Measurements from ENCODE around the gene PFKFB3.

The PFKFB3 gene

DNA sequence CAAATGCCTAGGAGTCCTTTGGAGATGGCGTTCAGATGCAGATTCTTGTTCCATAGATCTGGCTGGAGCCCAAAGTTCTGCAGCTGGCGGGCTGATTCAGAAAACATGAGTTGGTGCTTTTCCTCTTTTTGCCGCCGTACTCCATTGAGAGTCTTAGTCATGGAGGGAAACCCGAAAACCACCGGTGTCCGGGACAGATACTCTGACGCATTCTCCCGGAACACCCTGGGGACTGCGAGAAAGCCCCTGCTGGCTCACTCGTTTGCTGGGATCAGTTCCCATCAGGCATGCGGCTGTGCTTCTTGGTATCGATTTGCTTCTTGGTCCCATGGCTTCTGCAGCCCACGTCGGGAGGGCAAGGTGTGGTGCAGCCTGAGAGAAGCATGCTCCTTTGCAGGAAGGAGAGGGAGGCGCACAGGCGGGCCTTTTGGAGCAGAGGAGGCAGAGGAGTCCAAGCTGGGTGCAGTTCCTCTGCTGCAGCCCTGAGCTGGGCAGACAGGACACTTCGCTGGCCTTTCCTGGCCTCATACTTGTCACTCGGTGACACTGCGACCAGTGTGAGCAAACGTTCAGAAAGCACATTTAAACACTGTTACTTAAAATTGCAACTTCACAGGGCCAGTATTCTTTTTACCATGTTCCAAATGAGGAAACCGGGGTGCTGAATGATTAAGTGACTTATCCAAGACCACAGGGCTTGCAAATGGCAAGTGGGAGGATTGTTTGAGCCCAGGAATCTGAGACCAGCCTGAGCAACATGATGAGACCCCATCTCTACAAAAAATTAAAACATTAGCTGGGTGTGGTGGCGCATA lies 30.6 kb upstream of the PFKFB3 start:
- no peak overlapping the region for H2AFZ ChIP-seq (ENCODE audit: low read length)

DNA sequence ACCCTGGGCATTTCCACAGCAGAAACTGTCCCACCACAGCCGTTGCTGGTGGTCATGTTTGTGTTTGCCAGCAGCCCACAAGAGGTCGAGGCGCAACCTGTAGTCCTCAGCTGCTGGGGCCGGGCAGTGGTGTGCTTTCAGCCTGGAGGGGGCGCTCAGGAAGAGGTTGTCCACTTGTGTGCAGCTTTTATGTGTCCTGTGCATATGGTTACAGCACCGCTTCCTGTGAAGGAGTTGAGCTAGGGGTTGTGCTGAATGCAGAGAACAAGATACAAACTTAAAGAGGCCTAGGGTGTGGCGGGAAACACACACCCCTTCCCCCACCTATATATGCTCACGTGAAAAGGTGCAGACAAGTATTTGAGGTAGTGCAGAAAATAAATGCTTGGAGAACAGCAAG lies 29.5 kb upstream of the PFKFB3 start:
- Histone ChIP-seq H3K9me2 (ENCODE audit: low read depth, low read length) (no peaks in the 10 kb centered on the region), H3K27ac (ENCODE audit: low read depth, low read length, poor library complexity, severe bottlenecking) (peak overlapping the region; percentile 24), H3K79me2 (ENCODE audit: insufficient read depth, low read length) (peaks cover 4% of the 10 kb centered on the region; the same call in 1 of the 2 replicates), H3K4me3 (ENCODE audit: low read depth, low read length, poor library complexity, severe bottlenecking) (no peak overlapping the region), H4K20me1 (ENCODE audit: insufficient read depth, low read length) (no peaks in the 10 kb centered on the region), H3K27me3 (ENCODE audit: insufficient read depth, low read length) (no peaks in the 10 kb centered on the region), H3K9me3 (ENCODE audit: low read length) (no peaks in the 10 kb centered on the region), H3K9ac (ENCODE audit: low read length) (no peak overlapping the region), H3F3A (ENCODE audit: insufficient read depth, low read length) (no peaks in the 10 kb centered on the region), H2AFZ (ENCODE audit: low read length) (no peak overlapping the region), H3K4me1 (ENCODE audit: insufficient read depth, low read length, severe bottlenecking) (peaks cover 21% of the 10 kb centered on the region), H3K4me2 (ENCODE audit: low read length) (no peak overlapping the region), H3K36me3 (ENCODE audit: insufficient read depth, low read length) (peaks cover 9% of the 10 kb centered on the region; the same call in 1 of the 2 replicates)
- no peak for TF ChIP-seq EZH2 (IDR thresholded peaks at IDR 0.05; ENCODE audit: borderline replicate concordance, low read length)
- TF ChIP-seq, protein P1, sequence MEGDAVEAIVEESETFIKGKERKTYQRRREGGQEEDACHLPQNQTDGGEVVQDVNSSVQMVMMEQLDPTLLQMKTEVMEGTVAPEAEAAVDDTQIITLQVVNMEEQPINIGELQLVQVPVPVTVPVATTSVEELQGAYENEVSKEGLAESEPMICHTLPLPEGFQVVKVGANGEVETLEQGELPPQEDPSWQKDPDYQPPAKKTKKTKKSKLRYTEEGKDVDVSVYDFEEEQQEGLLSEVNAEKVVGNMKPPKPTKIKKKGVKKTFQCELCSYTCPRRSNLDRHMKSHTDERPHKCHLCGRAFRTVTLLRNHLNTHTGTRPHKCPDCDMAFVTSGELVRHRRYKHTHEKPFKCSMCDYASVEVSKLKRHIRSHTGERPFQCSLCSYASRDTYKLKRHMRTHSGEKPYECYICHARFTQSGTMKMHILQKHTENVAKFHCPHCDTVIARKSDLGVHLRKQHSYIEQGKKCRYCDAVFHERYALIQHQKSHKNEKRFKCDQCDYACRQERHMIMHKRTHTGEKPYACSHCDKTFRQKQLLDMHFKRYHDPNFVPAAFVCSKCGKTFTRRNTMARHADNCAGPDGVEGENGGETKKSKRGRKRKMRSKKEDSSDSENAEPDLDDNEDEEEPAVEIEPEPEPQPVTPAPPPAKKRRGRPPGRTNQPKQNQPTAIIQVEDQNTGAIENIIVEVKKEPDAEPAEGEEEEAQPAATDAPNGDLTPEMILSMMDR (IDR thresholded peaks at IDR 0.05; ENCODE audit: low read length) = peak; percentile 80

More for the DNA sequence above, 30.6 kb upstream of the PFKFB3 start:
- Histone ChIP-seq H3K36me3 (ENCODE audit: insufficient read depth, low read length) (peaks cover 14% of the 10 kb centered on the region; the same call in 1 of the 2 replicates), H3K4me2 (ENCODE audit: low read length) (no peak overlapping the region), H3K9me3 (ENCODE audit: low read length) (no peaks in the 10 kb centered on the region), H3K27ac (ENCODE audit: low read depth, low read length, poor library complexity, severe bottlenecking) (no peak overlapping the region), H3K9ac (ENCODE audit: low read length) (no peak overlapping the region), H4K20me1 (ENCODE audit: insufficient read depth, low read length) (no peaks in the 10 kb centered on the region), H3K79me2 (ENCODE audit: insufficient read depth, low read length) (peaks cover 11% of the 10 kb centered on the region; the same call in 1 of the 2 replicates), H3K4me3 (ENCODE audit: low read depth, low read length, poor library complexity, severe bottlenecking) (no peak overlapping the region), H3F3A (ENCODE audit: insufficient read depth, low read length) (no peaks in the 10 kb centered on the region), H3K27me3 (ENCODE audit: insufficient read depth, low read length) (no peaks in the 10 kb centered on the region), H3K9me2 (ENCODE audit: low read depth, low read length) (no peaks in the 10 kb centered on the region), H3K4me1 (ENCODE audit: insufficient read depth, low read length, severe bottlenecking) (peaks cover 21% of the 10 kb centered on the region)
- TF ChIP-seq, protein P1 (IDR thresholded peaks at IDR 0.05; ENCODE audit: low read length) = no peak
- TF ChIP-seq EZH2 (IDR thresholded peaks at IDR 0.05; ENCODE audit: borderline replicate concordance, low read length) = no peak

DNA sequence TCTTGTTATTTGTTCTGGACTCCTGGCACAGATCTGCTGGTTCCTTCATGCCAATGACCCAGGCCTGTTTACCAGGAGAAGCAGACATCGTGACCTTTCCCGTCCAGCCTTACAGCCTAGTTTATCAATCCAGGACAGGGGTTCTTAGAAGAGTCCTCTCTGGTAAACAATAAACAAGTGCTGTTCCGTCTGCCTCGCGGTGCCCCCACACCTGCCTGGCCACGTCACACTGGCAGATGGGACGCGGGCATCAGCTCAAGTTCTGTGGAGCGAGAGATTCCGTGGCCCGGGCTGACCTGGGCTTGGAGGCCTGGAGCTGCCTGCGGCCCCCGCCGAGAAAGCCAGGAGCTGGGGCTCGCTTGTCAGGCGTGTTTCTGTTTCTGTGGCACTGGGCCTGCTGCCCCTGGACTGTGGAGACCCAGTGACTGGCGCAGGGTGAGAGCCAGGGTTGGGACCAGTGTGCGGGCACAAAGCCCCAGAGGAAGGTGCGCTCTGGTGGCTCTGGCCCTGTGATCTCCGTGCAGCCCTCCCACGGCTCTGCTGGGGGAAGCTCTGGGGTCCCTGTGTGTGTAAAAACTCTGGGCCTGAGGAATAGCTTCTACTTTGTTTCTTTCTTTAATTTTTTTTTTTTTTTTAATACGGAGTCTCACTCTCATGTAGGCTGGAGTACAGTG lies 28.4 kb upstream of the PFKFB3 start:
- Histone ChIP-seq H3K9me3 (ENCODE audit: low read length) (no peaks in the 10 kb centered on the region), H3K4me2 (ENCODE audit: low read length) (no peak overlapping the region), H3K79me2 (ENCODE audit: insufficient read depth, low read length) (0 out of 2 replicates have a peak, but pooled peaks cover 4% of the 10 kb centered on the region), H3K36me3 (ENCODE audit: insufficient read depth, low read length) (peaks cover 9% of the 10 kb centered on the region; the same call in 1 of the 2 replicates), H3K27ac (ENCODE audit: low read depth, low read length, poor library complexity, severe bottlenecking) (no peak overlapping the region), H4K20me1 (ENCODE audit: insufficient read depth, low read length) (no peaks in the 10 kb centered on the region), H3F3A (ENCODE audit: insufficient read depth, low read length) (no peaks in the 10 kb centered on the region), H3K4me3 (ENCODE audit: low read depth, low read length, poor library complexity, severe bottlenecking) (no peak overlapping the region), H3K4me1 (ENCODE audit: insufficient read depth, low read length, severe bottlenecking) (peaks cover 21% of the 10 kb centered on the region), H3K9ac (ENCODE audit: low read length) (no peak overlapping the region), H3K9me2 (ENCODE audit: low read depth, low read length) (no peaks in the 10 kb centered on the region), H2AFZ (ENCODE audit: low read length) (no peak overlapping the region), H3K27me3 (ENCODE audit: insufficient read depth, low read length) (no peaks in the 10 kb centered on the region)
- TF ChIP-seq EZH2 (IDR thresholded peaks at IDR 0.05; ENCODE audit: borderline replicate concordance, low read length) = no peak
- TF ChIP-seq, protein P1 (IDR thresholded peaks at IDR 0.05; ENCODE audit: low read length) = no peak
